GM19463 (cell line): ENCODE measurements around the gene PCDH9.

Source experiments
- ATAC-seq: cut with Tn5 transposase; IDR thresholded peaks from one replicate; pipeline ENCODE4 v1.9.1; 2021; ENCODE audit warnings: mild to moderate bottlenecking, moderate library complexity; ENCODE audit not compliant: unreplicated experiment

Gene PCDH9

GRCh38 chr13:66689037-66689619 is 541.0 kb downstream of the PCDH9 start:
- no peak for ATAC-seq

- no peak for ATAC-seq
Observed at GRCh38 chr13:66681403-66681802, 548.7 kb downstream of the PCDH9 start.

- no peak for ATAC-seq
Observed at GRCh38 chr13:66680031-66680430, 550.1 kb downstream of the PCDH9 start.

- no peak for ATAC-seq
Observed at GRCh38 chr13:66675620-66676019, 554.5 kb downstream of the PCDH9 start.

GRCh38 chr13:66673401-66673800 is 556.7 kb downstream of the PCDH9 start:
- ATAC-seq, result no peak

GRCh38 chr13:66665991-66666390 is 564.1 kb downstream of the PCDH9 start:
- ATAC-seq, result no peak

- ATAC-seq, result no peak
Observed at GRCh38 chr13:66663711-66664110, 566.4 kb downstream of the PCDH9 start.

GRCh38 chr13:66663206-66663605 is 566.9 kb downstream of the PCDH9 start:
- ATAC-seq, result no peak

- ATAC-seq, result no peak
Observed at GRCh38 chr13:66661336-66661735, 568.8 kb downstream of the PCDH9 start.

GRCh38 chr13:66660468-66660813 is 569.7 kb downstream of the PCDH9 start:
- ATAC-seq, result no peak

- ATAC-seq, result peak; percentile 93
Observed at GRCh38 chr13:66659701-66660467, 570.3 kb downstream of the PCDH9 start.

- ATAC-seq, result no peak
Observed at GRCh38 chr13:66659286-66659685, 570.9 kb downstream of the PCDH9 start.

GRCh38 chr13:66657165-66657881 is 572.8 kb downstream of the PCDH9 start:
- ATAC-seq, result no peak

GRCh38 chr13:66655847-66656454 is 574.2 kb downstream of the PCDH9 start:
- no peak for ATAC-seq

GRCh38 chr13:66644855-66645460 is 585.2 kb downstream of the PCDH9 start:
- ATAC-seq, result no peak

GRCh38 chr13:66640231-66640630 is 589.9 kb downstream of the PCDH9 start:
- peak; percentile 57 for ATAC-seq

GRCh38 chr13:66639044-66639443 is 591.1 kb downstream of the PCDH9 start:
- ATAC-seq, result no peak

- peak; percentile 44 for ATAC-seq
Observed at GRCh38 chr13:66635526-66635925, 594.6 kb downstream of the PCDH9 start.

GRCh38 chr13:66634384-66634783 is 595.8 kb downstream of the PCDH9 start:
- ATAC-seq, result no peak

- ATAC-seq, result no peak
Observed at GRCh38 chr13:66627512-66627911, 602.6 kb downstream of the PCDH9 start.

- no peak for ATAC-seq
Observed at GRCh38 chr13:66624302-66624701, 605.8 kb downstream of the PCDH9 start.
